GM19240 (cell line): ENCODE measurements around the gene SLC16A11.
"Not testable (repeated sequence)": the region's sequence is repeated elsewhere in the genome, so short reads cannot be mapped to it uniquely, and the experiment has no call there.

Experiments used
- DNase-seq: peaks from one replicate; pipeline ENCODE4 v3.0.0; 2011; ENCODE audit warnings: low spot score; ENCODE audit not compliant: insufficient read length

The SLC16A11 gene

GRCh38 chr17:7011415-7011814 lies 32.5 kb downstream of the SLC16A11 start:
- no peak for DNase-seq

- no peak for DNase-seq
These were observed 33.4 kb downstream of the SLC16A11 start for GRCh38 chr17:7010523-7010922.

DNA sequence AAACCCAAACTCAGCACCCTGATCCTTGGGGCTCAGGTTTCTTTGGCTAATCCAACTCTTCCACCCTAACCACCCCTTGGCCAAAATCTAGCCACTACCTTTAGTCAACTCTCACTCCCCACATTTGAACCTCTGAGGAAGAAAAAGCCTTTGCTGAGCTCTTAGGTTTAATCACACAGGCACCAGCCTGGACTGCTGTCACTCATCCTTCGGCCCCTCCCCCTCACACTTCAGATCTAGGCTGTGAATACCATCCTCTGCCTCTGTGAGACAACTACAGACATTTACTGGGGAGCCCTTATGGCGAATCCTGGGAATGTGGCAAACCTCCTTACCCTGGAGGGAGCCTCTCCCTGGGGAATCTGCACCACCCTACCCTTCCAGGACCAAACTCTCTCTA lies 36.7 kb downstream of the SLC16A11 start:
- no peak for DNase-seq

- DNase-seq: no peak
These were observed 38.2 kb downstream of the SLC16A11 start for GRCh38 chr17:7005716-7006115.

GRCh38 chr17:7004398-7005253 lies 39.3 kb downstream of the SLC16A11 start:
- peak; percentile 44 for DNase-seq

DNA sequence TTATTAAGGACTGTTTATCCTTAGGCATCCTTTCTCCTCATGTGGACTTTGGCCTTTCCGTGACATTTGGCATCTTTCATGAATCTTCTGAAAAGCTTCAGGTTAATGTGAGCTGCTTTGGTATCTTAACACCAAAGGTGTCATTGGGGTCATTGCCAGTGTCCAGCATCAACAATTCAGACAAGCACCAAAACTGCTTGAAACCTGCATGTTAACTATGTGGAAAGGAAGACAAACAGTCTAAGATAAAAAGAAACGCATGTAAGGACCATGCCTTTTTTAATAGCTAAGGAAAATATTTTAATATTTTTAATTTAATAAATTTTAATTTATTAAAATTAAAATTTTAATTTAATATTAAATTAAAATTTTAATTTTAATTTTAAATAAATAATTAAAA lies 40.1 kb downstream of the SLC16A11 start:
- DNase-seq: no peak

DNA sequence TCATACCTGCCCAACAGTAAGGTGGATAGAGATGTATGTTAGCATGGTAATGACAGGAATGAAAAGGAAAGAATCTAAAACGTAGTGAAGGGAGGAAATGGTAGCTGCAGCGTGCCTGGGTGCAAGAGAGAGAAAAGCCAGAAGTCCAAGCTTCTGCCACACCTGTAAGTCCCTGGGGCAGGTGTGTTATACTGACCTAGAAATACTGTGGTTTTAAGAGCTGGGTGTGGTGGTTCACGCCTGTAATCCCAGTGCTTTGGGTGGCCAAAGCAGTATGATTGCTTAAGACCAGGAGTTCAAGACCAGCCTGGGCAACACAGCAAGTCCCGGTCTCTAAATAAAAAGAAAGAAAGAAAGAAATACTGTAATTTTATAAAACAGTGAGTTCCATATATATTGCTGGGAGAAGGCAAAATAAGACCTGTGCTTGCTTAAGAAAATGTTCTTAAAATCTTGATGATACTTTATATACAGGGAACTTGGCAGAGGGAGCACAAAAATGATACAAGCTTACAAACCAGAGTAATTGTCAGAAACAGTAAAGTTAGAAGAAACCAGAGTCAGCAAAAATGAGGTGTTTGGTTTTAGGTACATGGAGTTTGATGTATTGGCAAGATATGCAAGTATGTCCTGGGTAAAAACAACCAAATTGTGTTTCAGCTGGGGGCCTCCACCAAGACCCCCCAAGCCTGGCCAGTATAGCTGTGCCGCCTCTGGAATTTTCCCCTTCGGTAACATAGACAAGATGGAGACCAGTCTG lies 41.4 kb downstream of the SLC16A11 start:
- no peak for DNase-seq

- DNase-seq: no peak
These were observed 42.5 kb downstream of the SLC16A11 start for GRCh38 chr17:7001318-7001961.

- DNase-seq: no peak
These were observed 44.9 kb downstream of the SLC16A11 start for GRCh38 chr17:6998855-6999508.

GRCh38 chr17:6997171-6997570 lies 46.7 kb downstream of the SLC16A11 start:
- DNase-seq: no peak

DNA sequence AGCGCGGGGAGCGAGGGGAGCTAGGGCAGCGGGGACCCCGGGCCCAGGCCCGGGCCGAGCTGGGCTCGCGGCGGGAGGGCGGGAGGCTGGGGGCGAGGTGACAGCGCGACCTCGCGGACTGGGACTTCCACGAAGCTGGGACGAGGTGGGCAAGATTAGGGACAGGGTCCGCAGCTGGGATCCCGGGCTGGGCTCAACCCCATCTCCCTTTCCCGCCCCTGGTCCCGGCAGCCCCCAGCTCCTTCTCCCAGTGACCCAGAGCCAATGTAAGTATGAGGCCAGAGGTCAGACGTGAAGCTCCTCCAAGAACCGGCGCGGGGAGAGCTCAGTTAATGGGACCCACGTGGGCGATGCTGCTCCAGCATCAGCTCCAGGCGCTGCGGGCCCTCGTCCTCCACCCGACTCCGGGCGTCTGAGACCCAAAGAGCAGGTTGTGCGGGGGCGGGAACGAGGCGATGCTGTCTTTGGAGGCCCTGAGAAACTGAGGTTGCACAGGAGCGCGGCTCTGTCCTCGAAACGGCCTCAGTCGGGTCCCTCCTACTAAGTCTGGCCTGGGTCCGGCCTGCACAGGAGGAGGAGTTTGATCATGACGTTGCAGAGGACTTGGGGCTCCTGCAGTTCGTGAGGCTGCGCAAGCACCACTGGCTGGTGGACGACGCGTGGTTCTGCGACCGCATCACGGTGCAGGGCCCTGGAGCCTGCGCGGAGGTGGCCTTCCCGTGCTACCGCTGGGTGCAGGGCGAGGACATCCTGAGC lies 47.5 kb downstream of the SLC16A11 start:
- DNase-seq: no peak

DNA sequence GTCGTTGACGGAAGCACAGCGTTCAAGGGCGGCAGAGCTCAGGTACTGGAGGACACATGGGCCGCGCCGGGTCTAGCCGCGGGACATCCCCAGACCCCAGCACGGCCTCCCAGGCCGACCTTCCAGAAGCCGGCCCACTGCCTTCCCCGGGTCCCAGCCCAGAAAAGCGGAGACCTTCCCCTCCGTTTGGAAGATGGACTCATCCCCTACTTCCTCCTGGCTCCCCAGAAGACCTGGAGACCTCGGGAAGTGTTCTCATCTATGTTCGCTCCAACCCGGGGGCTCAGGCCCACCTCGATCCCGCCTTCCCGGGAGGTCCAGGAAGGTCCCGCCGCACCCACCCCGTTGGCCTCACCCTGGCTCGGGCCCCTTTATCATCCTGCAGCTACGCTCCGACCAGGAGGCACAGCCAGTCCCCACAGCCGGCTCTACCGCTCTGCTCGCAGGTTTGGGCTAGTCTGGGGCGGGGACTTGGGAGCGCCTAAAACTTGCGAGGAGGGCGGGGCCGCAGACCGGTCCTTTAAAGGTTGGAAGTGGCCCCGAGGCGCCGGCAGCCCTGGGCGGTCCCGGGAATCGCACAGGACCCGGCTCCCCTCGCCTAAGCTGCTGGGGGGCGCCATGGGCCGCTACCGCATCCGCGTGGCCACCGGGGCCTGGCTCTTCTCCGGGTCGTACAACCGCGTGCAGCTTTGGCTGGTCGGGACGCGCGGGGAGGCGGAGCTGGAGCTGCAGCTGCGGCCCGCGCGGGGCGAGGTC lies 48.2 kb downstream of the SLC16A11 start, which contains the start of gene ALOX12:
Gene ALOX12, plus strand, starts transcription at position 550 of the 756 bp plus-strand sequence. Its CDS starts 69 bp downstream, at position 619.
- no peak for DNase-seq

- DNase-seq: no peak
These were observed 49.1 kb downstream of the SLC16A11 start for GRCh38 chr17:6994666-6995256.

- no peak for DNase-seq
These were observed 49.7 kb downstream of the SLC16A11 start for GRCh38 chr17:6994118-6994598.

- not testable (repeated sequence) for DNase-seq
These were observed 50.3 kb downstream of the SLC16A11 start for GRCh38 chr17:6993613-6994056.
